Activated CD8-positive, alpha-beta T cell treated with anti-CD3 and anti-CD28 coated beads for 36 hours (primary cell): ENCODE data around the gene TEX44. TPM values are rescaled to one million over a fixed set of nuclear protein-coding genes. Genes with fewer than 3 reads are reported as not detected.
"Not testable (repeated sequence)": the region's sequence is repeated elsewhere in the genome, so short reads cannot be mapped to it uniquely, and the experiment has no call there.

Experiments used
- ATAC-seq: fragments of 200-7000 bp; cut with Tn5 transposase; one replicate; pipeline ENCODE4 v1.10.0; 2021; ENCODE audit warnings: mild to moderate bottlenecking, moderate library complexity
- CTCF ChIA-PET: fragments of 350-600 bp; sonication (Branson Sonifier 250); formaldehyde crosslinking; loops from one replicate; lab custom pipeline; 2021; ENCODE audit warnings: antibody characterized with exemption; lab: Charles Lee
- POLR2A ChIA-PET: fragments of 350-600 bp; sonication (Branson Sonifier 250); formaldehyde crosslinking; loops from one replicate; lab custom pipeline; 2021; ENCODE audit warnings: antibody characterized with exemption; lab: Charles Lee
- DNase-seq: peaks from one replicate; pipeline ENCODE4 v3.0.0-alpha.2; 2020
- H3K27ac Mint-ChIP-seq: one replicate; pipeline ENCODE4 v1.8.0; 2021; ENCODE audit warnings: mild to moderate bottlenecking, mixed read lengths
- H3K27me3 Mint-ChIP-seq: one replicate; pipeline ENCODE4 v1.8.0; 2021; ENCODE audit warnings: mixed read lengths
- H3K36me3 Mint-ChIP-seq: one replicate; pipeline ENCODE4 v1.8.0; 2021; ENCODE audit warnings: low read depth, mixed read lengths
- H3K4me1 Mint-ChIP-seq: one replicate; pipeline ENCODE4 v1.8.0; 2021; ENCODE audit warnings: low read depth, mixed read lengths
- H3K4me3 Mint-ChIP-seq: one replicate; pipeline ENCODE4 v1.8.0; 2021; ENCODE audit warnings: mild to moderate bottlenecking, moderate library complexity, mixed read lengths
- H3K9me3 Mint-ChIP-seq: one replicate; pipeline ENCODE4 v1.8.0; 2021; ENCODE audit warnings: mixed read lengths
- intact Hi-C: fragments of 100-400 bp; cut with micrococcal nuclease; formaldehyde crosslinking; loops from one replicate; pipeline ENCODE4 v1.10.0; 2022
- total RNA-seq, 2 experiments: library from RNA; stranded (reverse); gene quantifications; one replicate each; pipeline ENCODE4 v1.2.3, GENCODE V29; 2021
- TF ChIP-seq, protein P1 (sequence below): fragments of 200-600 bp; IDR thresholded peaks from one replicate; pipeline ENCODE4 v1.8.0; 2022; ENCODE audit warnings: antibody characterized with exemption, mild to moderate bottlenecking

TEX44 gene
- total RNA-seq, 2 experiments from 2014 or later = not detected

DNA sequence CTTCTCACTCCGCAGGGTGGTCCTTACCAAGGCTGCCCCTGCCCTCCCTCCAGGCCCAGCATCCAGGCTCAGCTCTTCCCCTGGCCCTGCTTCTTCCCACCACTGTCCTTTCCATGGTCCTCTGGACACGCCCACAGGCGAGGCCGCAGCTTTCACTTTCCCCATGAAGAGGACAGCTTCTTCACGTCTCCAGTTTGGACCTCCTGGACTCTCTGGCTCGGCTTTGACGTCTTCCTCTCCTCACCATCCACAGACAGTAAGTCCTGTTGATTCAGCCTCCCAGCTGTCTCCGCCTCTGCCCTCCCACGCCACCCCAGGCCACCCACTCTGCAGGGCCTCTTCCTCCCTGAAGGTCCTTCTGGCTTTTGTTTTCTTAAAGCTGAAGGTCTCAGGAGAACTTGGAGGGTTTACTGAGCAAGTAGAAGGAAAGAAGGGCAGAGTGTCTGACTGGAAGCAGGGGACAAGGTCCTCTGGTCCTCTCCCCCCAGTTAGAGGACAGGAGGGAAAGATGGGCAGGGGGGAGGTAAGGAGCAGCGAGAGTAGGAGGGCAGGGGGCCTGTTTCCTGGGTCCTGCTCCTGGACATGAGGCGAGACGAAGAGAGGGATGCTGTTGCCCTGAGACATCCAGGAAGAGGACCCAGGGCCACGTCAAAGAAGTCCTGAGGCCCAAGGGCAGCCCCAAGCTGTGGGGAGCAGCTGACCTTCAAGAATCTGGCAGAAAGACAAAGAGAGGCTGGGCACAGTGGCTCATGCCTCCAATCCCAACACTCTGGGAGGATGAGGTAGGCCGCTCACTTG is 37.7 kb upstream of the TEX44 start:
- POLR2A ChIA-PET = interaction anchor here (0.6 kb wide), 1 partner anchor 12 kb away, joined by 4 read pairs; no protein-coding TSS in a partner anchor
- Mint-ChIP-seq H3K4me3 (peak overlapping the region; percentile 50), H3K4me1 (peaks cover 25% of the 10 kb centered on the region), H3K9me3 (peaks cover 11% of the 10 kb centered on the region), H3K27ac (peak overlapping the region; percentile 67), H3K36me3 (peaks cover 5% of the 10 kb centered on the region), H3K27me3 (no peaks in the 10 kb centered on the region)
- DNase-seq (peak; percentile 16), ATAC-seq (no peak)
- intact Hi-C loops = loop anchor here (5.0 kb wide), 1 partner anchor 38 kb away; no protein-coding TSS in a partner anchor
- TF ChIP-seq, protein P1, sequence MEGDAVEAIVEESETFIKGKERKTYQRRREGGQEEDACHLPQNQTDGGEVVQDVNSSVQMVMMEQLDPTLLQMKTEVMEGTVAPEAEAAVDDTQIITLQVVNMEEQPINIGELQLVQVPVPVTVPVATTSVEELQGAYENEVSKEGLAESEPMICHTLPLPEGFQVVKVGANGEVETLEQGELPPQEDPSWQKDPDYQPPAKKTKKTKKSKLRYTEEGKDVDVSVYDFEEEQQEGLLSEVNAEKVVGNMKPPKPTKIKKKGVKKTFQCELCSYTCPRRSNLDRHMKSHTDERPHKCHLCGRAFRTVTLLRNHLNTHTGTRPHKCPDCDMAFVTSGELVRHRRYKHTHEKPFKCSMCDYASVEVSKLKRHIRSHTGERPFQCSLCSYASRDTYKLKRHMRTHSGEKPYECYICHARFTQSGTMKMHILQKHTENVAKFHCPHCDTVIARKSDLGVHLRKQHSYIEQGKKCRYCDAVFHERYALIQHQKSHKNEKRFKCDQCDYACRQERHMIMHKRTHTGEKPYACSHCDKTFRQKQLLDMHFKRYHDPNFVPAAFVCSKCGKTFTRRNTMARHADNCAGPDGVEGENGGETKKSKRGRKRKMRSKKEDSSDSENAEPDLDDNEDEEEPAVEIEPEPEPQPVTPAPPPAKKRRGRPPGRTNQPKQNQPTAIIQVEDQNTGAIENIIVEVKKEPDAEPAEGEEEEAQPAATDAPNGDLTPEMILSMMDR = no peak
- CTCF ChIA-PET = interaction anchor here (1.5 to 7.6 kb wide), 7 partner anchors 9 to 72 kb away, joined by 4 to 64 read pairs (median 5); partner anchors contain the start of gene NMUR1

DNA sequence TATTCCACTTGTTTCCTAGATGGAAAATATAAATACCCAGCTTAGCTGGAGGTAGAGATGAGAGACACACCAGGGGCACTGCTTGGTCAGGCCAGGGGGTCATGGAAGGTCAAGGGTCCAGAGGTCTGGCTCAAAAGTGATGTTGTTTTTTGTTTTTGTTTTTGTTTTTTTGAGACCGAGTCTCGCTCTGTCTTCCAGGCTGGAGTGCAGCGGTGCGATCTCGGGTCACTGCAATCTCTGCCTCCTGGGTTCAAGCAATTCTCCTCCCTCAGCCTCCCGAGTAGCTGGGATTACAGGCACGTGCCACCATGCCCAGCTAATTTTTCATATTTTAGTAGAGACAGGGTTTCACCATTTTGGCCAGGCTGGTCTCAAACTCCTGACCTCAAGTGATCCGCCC is 36.2 kb upstream of the TEX44 start:
- DNase-seq, H3K27ac Mint-ChIP-seq, ATAC-seq, POLR2A ChIA-PET, H3K4me3 Mint-ChIP-seq, H3K36me3 Mint-ChIP-seq, H3K27me3 Mint-ChIP-seq: not testable (repeated sequence)
- Mint-ChIP-seq H3K4me1 (peaks cover 25% of the 10 kb centered on the region), H3K9me3 (peaks cover 11% of the 10 kb centered on the region)
- CTCF ChIA-PET = interaction anchor here (0.5 to 7.6 kb wide), 9 partner anchors 25 to 775 kb away, joined by 3 to 64 read pairs (median 5); partner anchors contain the start of gene NMUR1
- intact Hi-C loops = loop anchor here (5.0 kb wide), 1 partner anchor 39 kb away; no protein-coding TSS in a partner anchor

DNA sequence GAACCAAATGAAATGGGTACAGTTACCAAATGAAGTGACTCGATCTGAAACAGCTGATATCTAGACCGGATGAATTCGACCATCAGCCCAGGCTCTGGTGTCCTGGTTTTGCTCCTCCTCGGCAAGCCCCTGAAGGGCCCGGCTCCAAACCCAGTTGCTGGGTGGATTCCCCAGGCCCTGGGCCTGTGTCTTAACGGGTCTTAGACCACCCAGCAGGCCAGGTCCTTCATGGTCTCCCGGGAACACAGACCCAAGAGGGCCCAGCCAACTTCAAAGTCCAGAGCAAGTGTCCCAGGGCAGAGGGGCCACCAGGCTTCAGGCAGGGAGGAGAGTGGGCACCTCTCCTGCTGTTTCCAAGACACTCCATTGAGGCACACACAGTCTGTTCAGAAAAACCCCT is 35.7 kb upstream of the TEX44 start:
- Mint-ChIP-seq H3K9me3 (peaks cover 11% of the 10 kb centered on the region), H3K36me3 (peaks cover 5% of the 10 kb centered on the region), H3K27me3 (no peaks in the 10 kb centered on the region), H3K27ac (no peak overlapping the region), H3K4me3 (no peak overlapping the region), H3K4me1 (peaks cover 25% of the 10 kb centered on the region)
- DNase-seq (no peak), ATAC-seq (no peak)
- intact Hi-C loops = loop anchor here (5.0 kb wide), 1 partner anchor 40 kb away; no protein-coding TSS in a partner anchor
- TF ChIP-seq, protein P1 = no peak
- ChIA-PET POLR2A (no interaction called here), CTCF (interaction anchor here (0.5 to 7.6 kb wide), 6 partner anchors 26 to 775 kb away, joined by 3 to 64 read pairs (median 5); partner anchors contain the start of gene NMUR1)

DNA sequence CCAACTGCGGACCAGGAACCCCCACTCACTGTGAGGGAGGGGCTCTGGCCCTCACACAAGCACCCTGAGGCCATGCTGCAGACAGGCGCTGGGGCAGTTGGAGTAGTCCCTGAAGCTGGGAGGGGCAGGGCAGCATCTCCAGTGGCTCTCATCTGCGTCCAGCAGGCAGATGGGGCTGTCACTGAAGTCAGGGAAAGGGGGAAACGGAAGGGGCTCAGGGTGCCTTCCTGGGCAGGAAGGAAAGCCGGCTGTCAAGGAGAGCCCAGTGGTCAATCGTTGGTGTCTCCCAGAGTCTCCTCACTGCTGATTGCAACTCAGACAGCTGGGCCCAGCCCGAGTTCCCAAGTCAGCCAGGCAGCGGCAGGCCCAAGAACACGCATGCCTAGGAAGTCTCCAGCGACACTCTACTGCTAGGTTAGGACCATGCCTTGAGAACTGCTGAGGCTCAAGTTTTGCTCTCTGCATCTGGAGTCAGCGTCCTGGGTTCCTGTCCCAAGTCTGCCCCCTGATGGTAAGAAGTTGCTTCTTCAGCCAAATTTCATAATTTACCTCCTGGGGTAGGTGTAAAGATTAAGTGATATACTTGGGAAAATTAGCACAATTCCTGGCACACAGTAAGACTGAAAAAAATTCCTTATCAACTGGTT is 35.0 kb upstream of the TEX44 start:
- peak; percentile 96 for ATAC-seq
- TF ChIP-seq, protein P1 = peak; percentile 51
- ChIA-PET POLR2A (interaction anchor here (0.9 to 1.1 kb wide), 2 partner anchors 12 to 44 kb away, joined by 3 to 4 read pairs; no protein-coding TSS in a partner anchor), CTCF (interaction anchor here (0.6 to 7.6 kb wide), 20 partner anchors 9 to 1191 kb away, joined by 3 to 64 read pairs (median 4); partner anchors contain the start of gene NMUR1)
- intact Hi-C loops = loop anchor here (5.0 kb wide), 1 partner anchor 40 kb away; no protein-coding TSS in a partner anchor
- peaks cover 25% of the 10 kb centered on the region for H3K4me1 Mint-ChIP-seq
- no peak overlapping the region for H3K4me3 Mint-ChIP-seq
- H3K36me3 Mint-ChIP-seq = peaks cover 5% of the 10 kb centered on the region
- H3K27ac Mint-ChIP-seq = no peak overlapping the region
- peaks cover 11% of the 10 kb centered on the region for H3K9me3 Mint-ChIP-seq
- H3K27me3 Mint-ChIP-seq = no peaks in the 10 kb centered on the region
- peak; percentile 74 for DNase-seq

DNA sequence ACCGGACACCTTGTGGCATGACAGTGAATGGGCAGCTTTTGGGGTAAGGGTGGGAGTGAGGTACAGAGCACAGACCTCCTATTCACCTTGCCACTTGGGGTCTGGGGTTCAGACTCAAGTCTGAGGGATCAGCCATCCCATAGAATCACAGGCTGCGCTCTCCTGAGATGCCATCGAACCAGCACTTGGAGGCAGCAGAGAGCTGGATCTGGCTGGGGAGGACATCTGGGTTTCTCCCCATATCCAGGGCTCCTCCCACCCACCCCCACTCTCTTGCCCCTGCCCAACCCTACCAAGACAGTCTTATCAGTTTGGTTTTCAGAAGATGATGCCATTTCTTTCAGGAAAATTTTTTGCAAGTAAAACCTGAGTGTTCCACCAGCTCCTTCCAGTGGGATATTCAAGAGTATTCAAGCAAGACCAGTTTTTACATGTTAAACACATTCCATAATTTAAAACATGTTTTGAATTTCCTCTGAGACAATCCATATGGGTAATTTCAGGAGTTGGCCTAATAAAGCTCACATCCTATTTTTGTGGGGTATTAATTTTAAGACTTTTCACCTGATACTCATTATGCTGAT is 29.2 kb upstream of the TEX44 start:
- peak; percentile 66 for DNase-seq
- ATAC-seq = peak; percentile 99
- H3K36me3 Mint-ChIP-seq = no peaks in the 10 kb centered on the region
- no peaks in the 10 kb centered on the region for H3K9me3 Mint-ChIP-seq
- ChIA-PET POLR2A (interaction anchor here (0.9 kb wide), 1 partner anchor 37 kb away, joined by 4 read pairs; no protein-coding TSS in a partner anchor), CTCF (interaction anchor here (0.7 to 2.3 kb wide), 21 partner anchors 8 to 120 kb away, joined by 3 to 22 read pairs (median 4); partner anchors contain the start of gene NMUR1)
- TF ChIP-seq, protein P1 = peak; percentile 71
- peaks cover under 1% of the 10 kb centered on the region for H3K4me1 Mint-ChIP-seq
- no peak overlapping the region for H3K4me3 Mint-ChIP-seq
- no peaks in the 10 kb centered on the region for H3K27me3 Mint-ChIP-seq
- no peak overlapping the region for H3K27ac Mint-ChIP-seq
- intact Hi-C loops = loop anchor here (5.0 kb wide), 1 partner anchor 39 kb away; no protein-coding TSS in a partner anchor
